ENCODE measurements around the gene SDK1.

Gene SDK1

DNA sequence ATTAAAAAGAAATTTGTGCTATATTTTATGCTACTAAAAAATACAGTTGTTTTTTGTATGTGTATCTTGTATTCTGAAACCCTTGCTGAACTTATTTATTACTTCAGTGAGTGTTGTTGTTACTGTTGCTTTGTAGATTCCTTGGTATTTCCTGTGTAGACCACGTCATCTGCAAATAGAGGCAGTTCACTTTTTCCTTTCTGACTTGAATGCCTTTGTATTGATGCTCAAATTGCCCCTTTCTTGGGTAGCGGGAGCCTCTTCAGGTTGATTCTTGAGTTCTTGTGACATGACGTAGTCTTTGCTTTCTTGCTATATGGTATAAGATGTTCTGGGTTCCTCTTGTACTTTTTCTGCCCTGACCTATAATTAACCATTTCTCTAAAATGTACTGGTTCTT lies 504.1 kb downstream of the SDK1 start:
- H3K4me1 ChIP-seq (ENCODE audit: insufficient read depth, low read length), result no peaks in the 10 kb centered on the region
- H2AFZ ChIP-seq (ENCODE audit: low read depth, low read length), result no peak overlapping the region
- no peak for TF ChIP-seq EZH2 (IDR thresholded peaks at IDR 0.05; ENCODE audit: borderline replicate concordance, low read depth, low read length, severe bottlenecking)
- TF ChIP-seq CTCF (IDR thresholded peaks at IDR 0.05; ENCODE audit: borderline replicate concordance, extremely low read depth, low read length, poor library complexity, severe bottlenecking), result no peak
- no peak overlapping the region for H3K27ac ChIP-seq (ENCODE audit: low read length)
- no peak overlapping the region for H3K4me2 ChIP-seq (ENCODE audit: insufficient read depth, low read length)
- H3K9ac ChIP-seq (ENCODE audit: low read depth, low read length), result no peak overlapping the region
- H4K20me1 ChIP-seq (ENCODE audit: insufficient read depth, low read length), result no peaks in the 10 kb centered on the region
- ATAC-seq (ENCODE audit: insufficient read depth, low read depth) (no peak), DNase-seq (no peak)
- no peak overlapping the region for H3K4me3 ChIP-seq (ENCODE audit: low read depth in 1 of 2, low read length in 2 of 2)
- H3K27me3 ChIP-seq (ENCODE audit: insufficient read depth, low read length, poor library complexity), result peaks cover 11% of the 10 kb centered on the region
- H3K9me3 ChIP-seq (ENCODE audit: insufficient read depth, low read length, severe bottlenecking), result no peaks in the 10 kb centered on the region
- H3K36me3 ChIP-seq (ENCODE audit: insufficient read depth, low read length), result no peaks in the 10 kb centered on the region
- H3K79me2 ChIP-seq (ENCODE audit: insufficient read depth, low read length), result no peaks in the 10 kb centered on the region

DNA sequence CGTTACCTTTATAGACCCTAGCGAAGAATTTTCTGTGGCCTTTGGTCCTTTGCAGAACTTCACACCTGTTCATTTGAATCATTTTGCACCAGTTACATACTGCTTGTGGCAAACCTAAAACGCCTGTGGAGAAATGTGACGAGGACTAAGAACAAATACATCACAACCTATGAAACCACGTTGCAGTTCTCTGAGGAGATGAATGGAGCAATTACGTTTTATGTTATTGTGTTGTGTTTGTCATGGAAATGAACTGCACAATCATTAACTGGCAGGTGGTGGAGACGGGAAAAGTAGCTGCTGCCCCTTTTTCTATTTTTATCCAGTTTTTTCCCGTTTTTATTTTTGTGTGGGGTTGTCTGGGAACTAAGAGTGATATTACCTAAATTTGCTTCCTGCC lies 505.5 kb downstream of the SDK1 start:
- no peaks in the 10 kb centered on the region for H3K4me1 ChIP-seq (ENCODE audit: insufficient read depth, low read length)
- no peaks in the 10 kb centered on the region for H3K79me2 ChIP-seq (ENCODE audit: insufficient read depth, low read length)
- H3K27me3 ChIP-seq (ENCODE audit: insufficient read depth, low read length, poor library complexity), result peaks cover 6% of the 10 kb centered on the region
- DNase-seq (no peak), ATAC-seq (ENCODE audit: insufficient read depth, low read depth) (no peak)
- no peak overlapping the region for H3K4me3 ChIP-seq (ENCODE audit: low read depth in 1 of 2, low read length in 2 of 2)
- no peak for TF ChIP-seq CTCF (IDR thresholded peaks at IDR 0.05; ENCODE audit: borderline replicate concordance, extremely low read depth, low read length, poor library complexity, severe bottlenecking)
- TF ChIP-seq EZH2 (IDR thresholded peaks at IDR 0.05; ENCODE audit: borderline replicate concordance, low read depth, low read length, severe bottlenecking), result no peak
- H3K9me3 ChIP-seq (ENCODE audit: insufficient read depth, low read length, severe bottlenecking), result no peaks in the 10 kb centered on the region
- H3K4me2 ChIP-seq (ENCODE audit: insufficient read depth, low read length), result no peak overlapping the region
- H3K27ac ChIP-seq (ENCODE audit: low read length), result no peak overlapping the region
- no peak overlapping the region for H2AFZ ChIP-seq (ENCODE audit: low read depth, low read length)
- no peak overlapping the region for H3K9ac ChIP-seq (ENCODE audit: low read depth, low read length)
- no peaks in the 10 kb centered on the region for H4K20me1 ChIP-seq (ENCODE audit: insufficient read depth, low read length)
- H3K36me3 ChIP-seq (ENCODE audit: insufficient read depth, low read length), result no peaks in the 10 kb centered on the region

DNA sequence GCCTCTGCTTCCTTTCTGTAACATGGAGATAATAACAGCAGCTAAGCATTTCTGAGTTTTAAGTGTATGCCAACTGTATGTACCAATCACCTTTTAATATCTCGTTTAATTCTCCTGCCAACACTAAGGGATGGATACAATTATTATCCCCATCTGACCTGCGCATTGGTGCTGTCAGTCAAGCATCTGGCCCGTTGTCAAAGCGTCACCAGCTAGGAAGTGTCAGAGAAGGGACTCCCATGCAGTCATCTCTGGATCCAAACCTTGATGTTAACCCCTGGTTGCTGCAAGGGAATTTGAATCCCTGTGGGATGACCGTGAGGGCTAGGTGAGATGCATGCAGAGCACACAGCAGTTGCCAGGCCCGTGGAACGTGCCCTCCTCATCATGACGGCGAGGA lies 506.8 kb downstream of the SDK1 start:
- Histone ChIP-seq H3K27ac (ENCODE audit: low read length) (no peak overlapping the region), H3K27me3 (ENCODE audit: insufficient read depth, low read length, poor library complexity) (peaks cover 4% of the 10 kb centered on the region), H3K4me1 (ENCODE audit: insufficient read depth, low read length) (no peaks in the 10 kb centered on the region), H3K36me3 (ENCODE audit: insufficient read depth, low read length) (no peaks in the 10 kb centered on the region), H3K9me3 (ENCODE audit: insufficient read depth, low read length, severe bottlenecking) (no peaks in the 10 kb centered on the region), H3K4me2 (ENCODE audit: insufficient read depth, low read length) (no peak overlapping the region), H3K4me3 (ENCODE audit: low read depth in 1 of 2, low read length in 2 of 2) (no peak overlapping the region), H2AFZ (ENCODE audit: low read depth, low read length) (no peak overlapping the region), H3K79me2 (ENCODE audit: insufficient read depth, low read length) (no peaks in the 10 kb centered on the region), H3K9ac (ENCODE audit: low read depth, low read length) (no peak overlapping the region), H4K20me1 (ENCODE audit: insufficient read depth, low read length) (no peaks in the 10 kb centered on the region)
- ATAC-seq (ENCODE audit: insufficient read depth, low read depth), result no peak
- no peak for DNase-seq
- TF ChIP-seq CTCF (IDR thresholded peaks at IDR 0.05; ENCODE audit: borderline replicate concordance, extremely low read depth, low read length, poor library complexity, severe bottlenecking) (no peak), EZH2 (IDR thresholded peaks at IDR 0.05; ENCODE audit: borderline replicate concordance, low read depth, low read length, severe bottlenecking) (no peak)

GRCh38 chr7:3821488-3821887 lies 520.4 kb downstream of the SDK1 start:
- TF ChIP-seq EZH2 (IDR thresholded peaks at IDR 0.05; ENCODE audit: borderline replicate concordance, low read depth, low read length, severe bottlenecking), result no peak
- TF ChIP-seq CTCF (IDR thresholded peaks at IDR 0.05; ENCODE audit: borderline replicate concordance, extremely low read depth, low read length, poor library complexity, severe bottlenecking), result no peak
- no peak for ATAC-seq (ENCODE audit: insufficient read depth, low read depth)

More at GRCh38 chr7:3821488-3821887, 520.4 kb downstream of the SDK1 start:
- no peaks in the 10 kb centered on the region for H3K79me2 ChIP-seq (ENCODE audit: insufficient read depth, low read length)
- no peak overlapping the region for H3K27ac ChIP-seq (ENCODE audit: low read length)
- H3K36me3 ChIP-seq (ENCODE audit: insufficient read depth, low read length), result no peaks in the 10 kb centered on the region
- no peaks in the 10 kb centered on the region for H4K20me1 ChIP-seq (ENCODE audit: insufficient read depth, low read length)
- no peaks in the 10 kb centered on the region for H3K4me1 ChIP-seq (ENCODE audit: insufficient read depth, low read length)
- no peak overlapping the region for H3K4me3 ChIP-seq (ENCODE audit: low read depth in 1 of 2, low read length in 2 of 2)
- H3K27me3 ChIP-seq (ENCODE audit: insufficient read depth, low read length, poor library complexity), result peaks cover 2% of the 10 kb centered on the region
- DNase-seq, result no peak
- H2AFZ ChIP-seq (ENCODE audit: low read depth, low read length), result no peak overlapping the region
- no peaks in the 10 kb centered on the region for H3K9me3 ChIP-seq (ENCODE audit: insufficient read depth, low read length, severe bottlenecking)
- no peak overlapping the region for H3K4me2 ChIP-seq (ENCODE audit: insufficient read depth, low read length)
- no peak overlapping the region for H3K9ac ChIP-seq (ENCODE audit: low read depth, low read length)
